GM11168 (cell line): ENCODE results near the gene ADARB1.

ENCODE experiments used
- in situ Hi-C: fragments of 300-500 bp; cut with MboI; formaldehyde crosslinking; loops from one replicate; pipeline ENCODE4 v1.12.0; 2022; ENCODE audit warnings: low sequenced_read_pairs; ENCODE audit not compliant: unreplicated experiment

The ADARB1 gene

DNA sequence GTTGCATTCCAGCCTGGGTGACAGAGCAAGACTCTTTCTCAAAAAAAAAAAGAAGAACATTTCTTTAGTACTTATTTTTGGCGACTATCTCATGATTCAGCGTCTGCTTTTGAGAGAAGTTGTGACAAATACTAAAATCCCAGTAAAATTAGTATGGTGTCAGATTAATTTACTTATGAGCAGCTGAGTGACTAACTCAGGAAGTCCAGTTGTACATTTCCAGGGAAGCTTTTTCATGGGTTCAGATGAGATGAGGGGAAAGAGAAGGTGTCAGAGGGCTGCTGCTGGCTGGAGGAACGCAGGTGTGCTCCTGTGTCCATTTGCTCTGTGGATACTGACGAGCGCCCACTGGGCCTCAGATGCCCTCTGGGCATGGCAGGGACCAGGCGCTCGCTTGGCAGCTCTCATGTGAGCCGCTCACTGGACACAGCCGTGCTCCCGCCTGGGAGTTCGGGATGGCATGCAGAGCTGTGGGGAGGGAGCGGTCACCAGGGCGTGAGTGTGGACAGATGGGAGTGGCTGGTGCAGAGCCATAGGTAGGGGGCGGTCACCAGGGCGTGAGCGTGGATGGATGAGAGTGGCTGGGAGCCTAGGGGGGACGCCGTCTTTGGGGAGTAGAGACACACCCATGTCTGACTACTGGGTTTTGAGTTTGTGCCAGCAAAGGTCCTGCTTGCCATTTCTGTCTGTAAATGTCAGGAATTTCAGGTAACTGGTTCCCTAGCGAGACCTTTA lies 55.0 kb downstream of the ADARB1 start:
- in situ Hi-C loops, result loop anchor here (5.0 to 25.0 kb wide), 2 partner anchors 182 to 708 kb away; no protein-coding TSS in a partner anchor

DNA sequence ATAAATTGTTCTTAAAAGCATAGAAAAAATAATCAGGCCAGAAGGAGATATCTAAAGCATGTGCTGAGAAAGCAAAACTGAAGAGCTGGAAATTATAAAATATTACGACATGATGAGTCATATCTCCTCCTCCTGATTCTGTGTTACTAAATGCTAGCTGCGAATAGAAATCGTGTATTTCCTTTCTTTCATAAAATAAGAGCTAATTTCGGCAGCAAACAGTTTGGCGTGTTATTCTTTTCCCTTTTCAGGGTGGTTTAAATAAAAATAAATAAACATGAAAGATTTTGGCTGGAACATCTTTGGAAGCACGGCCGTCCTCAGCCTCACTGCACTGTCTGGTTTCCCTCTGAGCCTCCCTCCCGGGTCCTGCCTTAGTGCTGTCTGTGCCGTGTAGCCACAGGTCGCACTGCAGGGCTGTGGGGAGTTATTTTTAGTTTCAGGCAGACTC lies 56.0 kb downstream of the ADARB1 start:
- in situ Hi-C loops, result loop anchor here (25.0 kb wide), 1 partner anchor 707 kb away; no protein-coding TSS in a partner anchor

DNA sequence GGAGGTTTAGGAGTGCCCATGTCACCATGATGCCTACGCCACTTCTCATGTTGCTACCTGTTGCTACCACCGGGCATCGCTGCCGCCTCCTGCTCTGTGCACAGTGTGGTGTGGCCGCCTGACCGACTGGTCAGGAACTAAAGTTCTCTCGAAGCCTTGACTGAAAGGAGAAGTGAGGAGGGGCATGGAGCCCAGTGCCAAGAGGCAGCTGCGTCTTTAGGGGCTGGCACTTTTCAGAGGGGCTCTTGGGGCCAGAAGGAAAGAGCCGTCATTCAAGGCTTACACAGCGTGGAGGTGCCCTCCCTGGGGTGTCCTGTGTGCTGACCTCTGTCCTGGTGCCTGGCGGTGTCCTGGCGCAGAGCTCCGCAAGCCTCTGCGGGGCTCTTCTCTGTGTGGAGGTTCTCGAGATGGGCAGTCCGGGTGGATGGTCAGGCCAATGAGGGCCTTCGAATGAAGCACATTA lies 57.2 kb downstream of the ADARB1 start:
- in situ Hi-C loops, result loop anchor here (25.0 kb wide), 1 partner anchor 706 kb away; no protein-coding TSS in a partner anchor

- in situ Hi-C loops, result loop anchor here (25.0 kb wide), 1 partner anchor 704 kb away; no protein-coding TSS in a partner anchor
Observed at GRCh38 chr21:45132841-45133573, 58.6 kb downstream of the ADARB1 start.

DNA sequence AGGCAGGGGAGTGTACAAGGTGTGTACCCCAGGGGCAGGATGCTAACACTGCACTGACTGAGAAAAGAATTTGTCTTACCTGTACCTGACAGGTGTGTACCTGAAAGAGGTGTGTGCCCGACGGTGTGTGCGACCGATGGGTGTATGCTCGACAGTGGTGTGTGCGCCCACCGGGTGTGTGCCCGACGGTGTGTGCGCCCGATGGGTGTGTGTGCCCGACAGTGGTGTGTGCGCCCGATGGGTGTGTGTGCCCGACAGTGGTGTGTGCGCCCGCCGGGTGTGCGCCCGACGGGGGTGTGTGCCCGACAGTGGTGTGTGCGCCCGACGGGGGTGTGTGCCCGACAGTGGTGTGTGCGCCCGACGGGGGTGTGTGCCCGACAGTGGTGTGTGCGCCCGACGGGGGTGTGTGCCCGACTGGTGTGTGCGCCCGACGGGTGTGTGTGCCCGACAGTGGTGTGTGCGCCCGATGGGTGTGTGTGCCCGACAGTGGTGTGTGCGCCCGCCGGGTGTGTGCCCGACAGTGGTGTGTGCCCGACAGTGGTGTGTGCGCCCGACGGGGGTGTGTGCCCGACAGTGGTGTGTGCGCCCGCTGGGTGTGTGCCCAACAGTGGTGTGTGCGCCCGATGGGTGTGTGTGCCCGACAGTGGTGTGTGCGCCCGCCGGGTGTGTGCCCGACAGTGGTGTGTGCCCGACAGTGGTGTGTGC lies 59.3 kb downstream of the ADARB1 start:
- in situ Hi-C loops, result loop anchor here (25.0 kb wide), 1 partner anchor 704 kb away; no protein-coding TSS in a partner anchor

DNA sequence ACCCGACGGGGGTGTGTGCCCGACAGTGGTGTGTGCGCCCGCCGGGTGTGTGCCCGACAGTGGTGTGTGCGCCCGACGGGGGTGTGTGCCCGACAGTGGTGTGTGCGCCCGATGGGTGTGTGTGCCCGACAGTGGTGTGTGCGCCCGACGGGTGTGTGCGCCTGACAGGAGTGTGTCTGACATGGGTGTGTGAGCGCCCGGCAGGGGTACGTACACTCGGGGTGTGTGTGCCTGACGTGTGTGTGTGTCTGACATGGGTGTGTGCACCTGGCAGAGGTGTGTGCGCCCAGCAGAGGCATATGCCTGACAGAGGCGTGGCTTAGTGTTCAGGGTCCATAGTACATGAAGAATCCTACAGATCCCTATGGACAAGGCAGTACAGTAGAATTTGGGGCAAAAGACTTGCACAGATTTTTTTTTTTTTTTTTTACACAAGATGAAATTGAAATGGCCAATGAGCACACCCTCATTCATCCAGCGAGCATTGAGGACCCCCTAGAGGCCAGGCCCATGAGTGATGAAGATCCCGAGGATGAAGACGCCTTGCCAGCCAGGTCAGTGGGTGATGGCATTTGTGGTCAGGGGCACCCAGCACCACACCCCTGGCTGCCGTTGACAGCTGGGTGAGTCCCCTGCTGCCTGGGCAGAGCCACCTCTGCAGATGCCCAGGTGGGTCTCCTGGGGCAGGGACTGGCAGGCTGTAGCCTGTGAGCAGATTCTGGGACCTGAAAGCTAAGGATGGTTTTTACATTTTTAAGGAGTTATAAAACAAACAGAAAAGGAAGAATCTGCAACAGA lies 60.1 kb downstream of the ADARB1 start:
- in situ Hi-C loops, result loop anchor here (5.0 to 25.0 kb wide), 2 partner anchors 37 to 703 kb away; no protein-coding TSS in a partner anchor

DNA sequence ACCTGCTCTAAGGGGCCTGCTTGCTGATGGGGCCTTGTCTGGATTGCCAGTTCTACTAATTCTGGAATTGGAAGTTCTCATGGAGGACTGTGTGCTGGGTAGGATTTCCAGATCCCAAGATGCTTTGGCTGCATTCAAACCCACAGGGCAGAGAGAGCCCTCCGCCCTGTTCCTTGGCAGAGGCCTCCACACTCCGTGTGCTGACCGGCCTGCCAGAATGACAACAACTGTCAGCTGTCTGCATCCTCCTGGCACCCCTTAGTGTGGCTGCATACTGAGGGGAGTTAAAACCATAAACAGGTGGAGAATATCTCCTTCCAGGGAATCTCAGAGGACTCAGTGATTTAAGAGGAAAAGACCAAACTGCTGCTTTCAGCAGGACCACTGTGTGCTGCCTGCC lies 60.7 kb downstream of the ADARB1 start:
- in situ Hi-C loops, result loop anchor here (5.0 to 25.0 kb wide), 2 partner anchors 38 to 702 kb away; no protein-coding TSS in a partner anchor

DNA sequence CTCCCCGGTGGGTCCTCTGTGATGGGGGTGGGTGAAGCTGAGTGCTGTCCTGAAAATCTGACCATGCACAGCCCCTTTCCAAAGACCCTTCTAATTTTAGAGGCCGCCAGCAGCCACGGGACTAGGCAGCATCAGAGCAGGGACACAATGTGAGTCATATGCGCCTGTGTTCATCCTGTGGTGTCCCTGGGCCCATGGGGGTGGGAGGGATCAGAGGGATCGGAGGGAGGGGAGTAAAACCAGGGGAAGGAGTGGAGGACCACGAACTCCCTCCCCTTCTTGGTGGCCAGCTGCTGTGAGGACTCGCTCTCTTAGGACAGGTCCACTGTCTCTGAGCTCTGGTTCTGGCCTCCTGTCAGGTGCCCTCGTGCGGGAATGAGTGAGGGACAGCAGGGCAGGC lies 61.5 kb downstream of the ADARB1 start:
- in situ Hi-C loops, result loop anchor here (5.0 to 25.0 kb wide), 2 partner anchors 39 to 701 kb away; no protein-coding TSS in a partner anchor

- in situ Hi-C loops, result loop anchor here (5.0 to 25.0 kb wide), 2 partner anchors 39 to 701 kb away; no protein-coding TSS in a partner anchor
Observed at GRCh38 chr21:45136500-45136899, 62.1 kb downstream of the ADARB1 start.

- in situ Hi-C loops, result loop anchor here (5.0 to 25.0 kb wide), 2 partner anchors 40 to 700 kb away; no protein-coding TSS in a partner anchor
Observed at GRCh38 chr21:45136927-45137611, 62.7 kb downstream of the ADARB1 start.

DNA sequence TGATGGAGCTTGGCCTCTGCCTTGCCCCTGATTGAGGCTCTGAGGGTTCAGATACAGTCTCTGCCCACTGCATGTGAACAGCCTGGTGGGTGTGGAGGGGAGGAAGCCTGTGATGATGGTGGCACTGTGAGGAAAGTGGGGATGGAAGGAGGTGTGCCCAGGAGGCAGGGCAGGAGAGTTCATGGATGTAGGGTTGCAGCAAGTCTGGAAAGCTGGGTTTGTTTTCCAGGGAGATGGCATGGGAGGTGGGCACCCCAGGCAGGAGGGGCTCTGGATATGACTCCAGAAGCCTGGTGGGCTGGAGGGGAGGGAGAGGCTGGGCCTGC lies 63.2 kb downstream of the ADARB1 start:
- in situ Hi-C loops, result loop anchor here (5.0 to 25.0 kb wide), 2 partner anchors 40 to 700 kb away; no protein-coding TSS in a partner anchor

DNA sequence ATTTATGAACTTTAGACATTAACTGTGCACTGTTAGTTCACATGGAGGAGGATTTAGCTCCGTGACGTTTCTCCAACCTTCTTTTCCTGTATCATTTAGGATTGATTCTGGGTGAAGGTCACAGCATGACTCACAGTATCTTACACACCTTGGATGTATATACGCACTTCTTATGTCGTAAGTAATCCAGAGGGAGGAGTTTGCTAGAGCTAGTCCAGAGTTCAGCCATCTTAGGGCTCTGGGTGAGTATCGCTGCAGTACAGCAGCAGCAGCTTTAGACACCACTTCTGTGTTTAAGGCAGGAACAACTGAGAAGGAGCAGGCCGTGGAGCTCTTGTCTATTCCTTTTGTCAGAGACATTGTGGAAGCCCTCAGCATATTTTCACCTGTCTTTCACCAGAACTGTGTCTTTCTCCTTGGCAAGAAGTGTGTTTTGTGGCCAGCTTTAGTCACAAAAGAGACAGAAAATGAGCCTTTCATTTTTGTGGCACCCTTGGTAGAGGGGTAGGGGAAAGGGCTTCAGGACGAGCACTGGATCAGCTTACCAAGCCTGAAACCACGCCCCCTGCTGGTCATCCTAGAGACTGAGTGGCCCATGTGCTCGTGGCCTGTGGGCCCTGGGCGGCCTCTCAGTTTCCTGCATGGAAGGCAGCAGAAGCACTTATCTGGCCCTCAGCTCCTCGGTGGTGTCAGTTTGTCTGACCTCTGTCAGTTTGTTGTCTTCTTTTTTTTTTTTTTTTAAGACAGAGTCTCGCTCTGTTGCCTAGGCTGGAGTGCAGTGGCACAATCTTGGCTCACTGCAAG lies 64.0 kb downstream of the ADARB1 start:
- in situ Hi-C loops, result loop anchor here (5.0 to 25.0 kb wide), 2 partner anchors 41 to 699 kb away; no protein-coding TSS in a partner anchor

GRCh38 chr21:45139003-45139360 lies 64.6 kb downstream of the ADARB1 start:
- in situ Hi-C loops, result loop anchor here (5.0 to 25.0 kb wide), 2 partner anchors 42 to 698 kb away; no protein-coding TSS in a partner anchor

DNA sequence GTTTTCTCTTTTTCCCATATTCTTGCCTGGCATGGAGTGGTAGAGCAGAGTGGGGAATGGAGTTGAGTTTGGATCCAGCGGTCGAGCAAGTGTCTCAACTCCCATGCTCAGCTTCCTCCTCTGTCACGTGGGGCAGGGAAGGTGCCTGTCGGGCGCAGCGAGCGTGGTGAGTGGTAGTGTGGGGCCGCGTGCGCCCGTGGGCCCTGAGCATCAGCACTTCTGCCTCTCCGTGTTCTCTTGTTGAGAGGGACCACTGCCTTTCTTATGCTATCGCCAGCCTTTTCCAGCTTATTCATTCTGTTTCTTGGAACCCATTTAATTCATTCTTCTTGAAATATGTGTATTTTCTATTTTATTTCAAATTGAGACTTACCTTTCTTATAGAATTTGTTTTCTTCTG lies 65.1 kb downstream of the ADARB1 start:
- in situ Hi-C loops, result loop anchor here (5.0 to 25.0 kb wide), 2 partner anchors 42 to 698 kb away; no protein-coding TSS in a partner anchor

- in situ Hi-C loops, result loop anchor here (25.0 kb wide), 1 partner anchor 697 kb away; no protein-coding TSS in a partner anchor
Observed at GRCh38 chr21:45140346-45140940, 66.1 kb downstream of the ADARB1 start.

GRCh38 chr21:45140944-45141343 lies 66.6 kb downstream of the ADARB1 start:
- in situ Hi-C loops, result loop anchor here (25.0 kb wide), 1 partner anchor 696 kb away; no protein-coding TSS in a partner anchor

- in situ Hi-C loops, result loop anchor here (25.0 kb wide), 1 partner anchor 696 kb away; no protein-coding TSS in a partner anchor
Observed at GRCh38 chr21:45141507-45141906, 67.1 kb downstream of the ADARB1 start.
